Hepatocyte (in vitro differentiated cells): ENCODE measurements around the gene RB1. TPM values are rescaled to one million over a fixed set of nuclear protein-coding genes. Genes with fewer than 3 reads are reported as not detected.

Source experiments
- DNase-seq: peaks from one replicate; pipeline ENCODE4 v3.0.0-alpha.2; 2016; ENCODE audit warnings: low spot score
- H2AFZ ChIP-seq: fragments of 200-600 bp; sonication (generic); 2 replicates; pipeline ENCODE4 v1.6.0; 2016; ENCODE audit warnings: antibody characterized with exemption, mild to moderate bottlenecking
- H3K27ac ChIP-seq: fragments of 200-600 bp; sonication (generic); 2 replicates; pipeline ENCODE4 v1.5.1; 2016; ENCODE audit warnings: mild to moderate bottlenecking
- H3K27me3 ChIP-seq: fragments of 200-600 bp; sonication (generic); 2 replicates; pipeline ENCODE4 v1.6.1; 2016
- H3K36me3 ChIP-seq: fragments of 200-600 bp; sonication (generic); replicated peaks from 2 replicates; pipeline ENCODE4 v1.5.1; 2016; ENCODE audit warnings: low read depth; ENCODE audit not compliant: insufficient read depth
- H3K4me1 ChIP-seq: fragments of 200-600 bp; sonication (generic); 2 replicates; pipeline ENCODE4 v1.5.1; 2016; ENCODE audit warnings: mild to moderate bottlenecking, moderate library complexity; ENCODE audit not compliant: insufficient read depth
- H3K4me2 ChIP-seq: fragments of 200-600 bp; sonication (generic); 2 replicates; pipeline ENCODE4 v1.6.0; 2016
- H3K4me3 ChIP-seq: fragments of 200-600 bp; sonication (generic); 2 replicates; pipeline ENCODE4 v1.5.1; 2016; ENCODE audit warnings: mild to moderate bottlenecking
- H3K79me2 ChIP-seq: fragments of 200-600 bp; sonication (generic); 2 replicates; pipeline ENCODE4 v1.6.0; 2017; ENCODE audit warnings: mild to moderate bottlenecking
- H3K9me2 ChIP-seq: fragments of 200-600 bp; sonication (generic); replicated peaks from 2 replicates; pipeline ENCODE4 v1.6.0; 2017; ENCODE audit warnings: mild to moderate bottlenecking; ENCODE audit not compliant: insufficient read depth
- H3K9me3 ChIP-seq: fragments of 200-600 bp; sonication (generic); 2 replicates; pipeline ENCODE4 v1.5.1; 2016; ENCODE audit warnings: low read depth, mild to moderate bottlenecking
- H4K20me1 ChIP-seq: fragments of 200-600 bp; sonication (generic); 2 replicates; pipeline ENCODE4 v1.6.0; 2016; ENCODE audit warnings: mild to moderate bottlenecking; ENCODE audit not compliant: insufficient read depth, poor library complexity, severe bottlenecking
- EZH2 ChIP-seq: fragments of 200-600 bp; sonication (generic); IDR thresholded peaks from 2 replicates; pipeline ENCODE4 v1.6.1; 2016; ENCODE audit warnings: antibody characterized with exemption, mild to moderate bottlenecking, borderline replicate concordance
- EZH2phosphoT487 ChIP-seq: fragments of 200-600 bp; sonication (generic); IDR thresholded peaks from one replicate; pipeline ENCODE4 v1.6.1; 2018; ENCODE audit warnings: antibody characterized with exemption, mild to moderate bottlenecking, low read depth, moderate library complexity; ENCODE audit not compliant: unreplicated experiment, severe bottlenecking
- WGBS: methylation state at CpG from one replicate; pipeline ENCODE4 v1.1.6; 2016; ENCODE audit warnings: low lambda C conversion rate; ENCODE audit errors: missing lambda C conversion rate; 5-methylcytosine and 5-hydroxymethylcytosine counted together
- polyA plus RNA-seq: library from polyadenylated mRNA; unstranded; fragments of >200 nt; fragmentation: Nextera tagmentation; extraction: Ambion mirVana; gene quantifications from 2 replicates; pipeline ENCODE4 v1.2.1, GENCODE V29; 2016
- total RNA-seq: library from RNA; depleted of rRNA; stranded (reverse); fragments of >200 nt; gene quantifications from 2 replicates; pipeline ENCODE4 v1.2.3, GENCODE V29; 2014
- TF ChIP-seq, protein P1 (sequence below): fragments of 200-600 bp; sonication (generic); IDR thresholded peaks from 2 replicates; pipeline ENCODE4 v1.5.1; 2016; ENCODE audit warnings: antibody characterized with exemption, mild to moderate bottlenecking; ENCODE audit not compliant: poor library complexity

Gene RB1
- 41.0 and 45.1 TPM in 2 replicates for total RNA-seq
- 17.5 and 18.2 TPM in 2 replicates for polyA plus RNA-seq

DNA sequence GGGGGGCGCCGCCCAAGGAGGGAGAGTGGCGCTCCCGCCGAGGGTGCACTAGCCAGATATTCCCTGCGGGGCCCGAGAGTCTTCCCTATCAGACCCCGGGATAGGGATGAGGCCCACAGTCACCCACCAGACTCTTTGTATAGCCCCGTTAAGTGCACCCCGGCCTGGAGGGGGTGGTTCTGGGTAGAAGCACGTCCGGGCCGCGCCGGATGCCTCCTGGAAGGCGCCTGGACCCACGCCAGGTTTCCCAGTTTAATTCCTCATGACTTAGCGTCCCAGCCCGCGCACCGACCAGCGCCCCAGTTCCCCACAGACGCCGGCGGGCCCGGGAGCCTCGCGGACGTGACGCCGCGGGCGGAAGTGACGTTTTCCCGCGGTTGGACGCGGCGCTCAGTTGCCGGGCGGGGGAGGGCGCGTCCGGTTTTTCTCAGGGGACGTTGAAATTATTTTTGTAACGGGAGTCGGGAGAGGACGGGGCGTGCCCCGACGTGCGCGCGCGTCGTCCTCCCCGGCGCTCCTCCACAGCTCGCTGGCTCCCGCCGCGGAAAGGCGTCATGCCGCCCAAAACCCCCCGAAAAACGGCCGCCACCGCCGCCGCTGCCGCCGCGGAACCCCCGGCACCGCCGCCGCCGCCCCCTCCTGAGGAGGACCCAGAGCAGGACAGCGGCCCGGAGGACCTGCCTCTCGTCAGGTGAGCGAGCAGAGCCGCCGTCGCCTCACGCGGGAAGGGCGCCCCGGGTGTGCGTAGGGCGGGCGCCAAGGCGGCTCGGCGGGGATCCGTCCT, at the start of gene RB1:
Gene RB1 (plus strand): TSS at position 393 of the 784 bp plus-strand sequence. CDS start 162 bp downstream, at position 555.
- H3K27me3 ChIP-seq, result no peaks in the 10 kb centered on the region
- peak within 1 kb of the TSS; percentile 84 for H3K4me2 ChIP-seq
- DNase-seq, result peak; percentile 95
- no peak for TF ChIP-seq EZH2
- TF ChIP-seq EZH2phosphoT487, result no peak
- TF ChIP-seq, protein P1, sequence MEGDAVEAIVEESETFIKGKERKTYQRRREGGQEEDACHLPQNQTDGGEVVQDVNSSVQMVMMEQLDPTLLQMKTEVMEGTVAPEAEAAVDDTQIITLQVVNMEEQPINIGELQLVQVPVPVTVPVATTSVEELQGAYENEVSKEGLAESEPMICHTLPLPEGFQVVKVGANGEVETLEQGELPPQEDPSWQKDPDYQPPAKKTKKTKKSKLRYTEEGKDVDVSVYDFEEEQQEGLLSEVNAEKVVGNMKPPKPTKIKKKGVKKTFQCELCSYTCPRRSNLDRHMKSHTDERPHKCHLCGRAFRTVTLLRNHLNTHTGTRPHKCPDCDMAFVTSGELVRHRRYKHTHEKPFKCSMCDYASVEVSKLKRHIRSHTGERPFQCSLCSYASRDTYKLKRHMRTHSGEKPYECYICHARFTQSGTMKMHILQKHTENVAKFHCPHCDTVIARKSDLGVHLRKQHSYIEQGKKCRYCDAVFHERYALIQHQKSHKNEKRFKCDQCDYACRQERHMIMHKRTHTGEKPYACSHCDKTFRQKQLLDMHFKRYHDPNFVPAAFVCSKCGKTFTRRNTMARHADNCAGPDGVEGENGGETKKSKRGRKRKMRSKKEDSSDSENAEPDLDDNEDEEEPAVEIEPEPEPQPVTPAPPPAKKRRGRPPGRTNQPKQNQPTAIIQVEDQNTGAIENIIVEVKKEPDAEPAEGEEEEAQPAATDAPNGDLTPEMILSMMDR, result no peak
- H3K9me2 ChIP-seq, result no peaks in the 10 kb centered on the region
- H3K4me1 ChIP-seq, result peaks cover 8% of the 10 kb centered on the region
- 1% methylated on average over 57 of the region's 96 CpGs for WGBS
- H3K79me2 ChIP-seq, result peaks cover 41% of the 10 kb centered on the region
- no peaks in the 10 kb centered on the region for H3K9me3 ChIP-seq
- H3K4me3 ChIP-seq, result peak within 1 kb of the TSS; percentile 87
- H4K20me1 ChIP-seq, result no peaks in the 10 kb centered on the region
- H3K27ac ChIP-seq, result peak within 1 kb of the TSS; percentile 99
- no peaks in the 10 kb centered on the region for H3K36me3 ChIP-seq
- H2AFZ ChIP-seq, result peak within 1 kb of the TSS; percentile 89

DNA sequence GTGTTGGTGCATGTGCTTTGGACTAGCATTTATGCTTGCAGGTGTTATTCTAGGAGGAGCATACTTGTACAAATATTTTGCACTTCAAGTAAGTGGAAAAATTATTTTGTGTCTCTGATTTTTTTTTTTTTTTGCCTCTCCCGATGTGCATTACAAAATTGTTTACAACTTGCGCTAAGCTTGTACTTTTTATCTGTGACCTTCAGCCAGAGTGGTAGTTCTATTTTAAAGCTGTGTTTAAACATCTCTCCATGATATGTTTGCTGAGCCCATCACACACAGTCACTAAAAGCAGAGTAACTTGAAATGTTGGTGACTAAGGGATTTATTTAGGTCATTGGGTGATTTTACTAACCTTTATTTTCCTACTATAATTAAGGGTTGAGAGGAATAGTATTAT, 49.7 kb upstream of the RB1 start:
- DNase-seq, result no peak
- TF ChIP-seq EZH2phosphoT487, result no peak
- TF ChIP-seq, protein P1, result no peak
- TF ChIP-seq EZH2, result no peak
- Histone ChIP-seq H2AFZ (no peak overlapping the region), H3K4me2 (no peak overlapping the region), H3K27ac (peak overlapping the region; percentile 55), H3K36me3 (no peaks in the 10 kb centered on the region), H3K4me1 (peaks cover 16% of the 10 kb centered on the region), H4K20me1 (peaks cover 9% of the 10 kb centered on the region), H3K27me3 (no peaks in the 10 kb centered on the region), H3K9me3 (no peaks in the 10 kb centered on the region), H3K9me2 (no peaks in the 10 kb centered on the region), H3K79me2 (peaks cover 64% of the 10 kb centered on the region), H3K4me3 (no peak overlapping the region)
- WGBS, result 63% methylated on average over 2 of the region's 2 CpGs

DNA sequence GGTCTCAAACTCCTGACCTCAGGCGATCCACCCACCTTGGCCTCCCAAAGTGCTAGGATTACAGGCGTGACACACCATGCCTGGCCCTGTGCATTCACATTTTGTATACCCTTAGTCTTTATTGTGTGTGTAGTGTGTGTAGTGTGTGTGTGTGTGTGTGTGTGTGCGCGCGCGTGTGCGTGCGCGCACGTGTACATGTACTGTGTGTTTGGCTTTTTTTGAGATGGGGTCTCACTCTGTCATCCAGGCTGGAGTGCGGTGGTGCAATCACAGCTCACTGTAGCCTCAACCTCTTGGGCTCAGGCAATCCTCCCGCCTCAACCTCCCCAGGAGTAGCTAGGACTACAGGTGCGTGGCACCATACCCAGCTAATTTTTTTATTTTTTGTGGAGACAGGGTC, 48.5 kb upstream of the RB1 start:
- Histone ChIP-seq H3K9me2 (no peaks in the 10 kb centered on the region), H3K4me1 (peaks cover 16% of the 10 kb centered on the region), H3K36me3 (peaks cover 3% of the 10 kb centered on the region), H3K79me2 (peaks cover 57% of the 10 kb centered on the region), H4K20me1 (peaks cover 5% of the 10 kb centered on the region), H2AFZ (no peak overlapping the region), H3K4me2 (no peak overlapping the region), H3K27ac (no peak overlapping the region), H3K4me3 (no peak overlapping the region), H3K27me3 (no peaks in the 10 kb centered on the region), H3K9me3 (no peaks in the 10 kb centered on the region)
- DNase-seq, result no peak
- TF ChIP-seq EZH2 (no peak), EZH2phosphoT487 (no peak)
- TF ChIP-seq, protein P1, result no peak
- 95% methylated on average over 13 of the region's 13 CpGs for WGBS
